ENCODE measurements around the gene DPP6.

DNA sequence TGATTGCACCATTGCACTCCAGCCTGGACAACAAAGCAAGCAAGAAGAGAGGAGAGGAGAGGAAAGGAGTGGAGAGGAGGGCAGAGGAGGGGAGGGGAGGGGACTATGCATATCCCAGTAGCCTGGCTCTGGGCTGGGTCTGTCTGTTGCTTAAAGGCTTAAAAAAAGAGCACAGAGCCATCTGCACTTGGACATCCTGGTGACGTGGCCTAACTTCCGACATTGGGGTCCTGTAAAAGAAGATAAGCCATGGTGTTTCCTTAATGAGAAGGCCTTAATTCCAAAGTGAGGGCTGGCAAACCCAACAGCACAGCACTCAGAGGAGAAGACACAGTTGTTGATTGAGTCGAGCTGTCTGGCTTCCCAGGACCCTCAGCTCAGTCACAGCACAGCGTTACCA lies 598.1 kb downstream of the DPP6 start:
- TF ChIP-seq FOXK2 (IDR thresholded peaks at IDR 0.05): no peak
- TF ChIP-seq SP1 (IDR thresholded peaks at IDR 0.05): no peak
- TF ChIP-seq, protein P1, sequence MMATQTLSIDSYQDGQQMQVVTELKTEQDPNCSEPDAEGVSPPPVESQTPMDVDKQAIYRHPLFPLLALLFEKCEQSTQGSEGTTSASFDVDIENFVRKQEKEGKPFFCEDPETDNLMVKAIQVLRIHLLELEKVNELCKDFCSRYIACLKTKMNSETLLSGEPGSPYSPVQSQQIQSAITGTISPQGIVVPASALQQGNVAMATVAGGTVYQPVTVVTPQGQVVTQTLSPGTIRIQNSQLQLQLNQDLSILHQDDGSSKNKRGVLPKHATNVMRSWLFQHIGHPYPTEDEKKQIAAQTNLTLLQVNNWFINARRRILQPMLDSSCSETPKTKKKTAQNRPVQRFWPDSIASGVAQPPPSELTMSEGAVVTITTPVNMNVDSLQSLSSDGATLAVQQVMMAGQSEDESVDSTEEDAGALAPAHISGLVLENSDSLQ (IDR thresholded peaks at IDR 0.05): no peak
- no peak for TF ChIP-seq NFRKB (IDR thresholded peaks at IDR 0.05)
- TF ChIP-seq ARNT (IDR thresholded peaks at IDR 0.05): no peak
- no peak for TF ChIP-seq BHLHE40 (IDR thresholded peaks at IDR 0.05; ENCODE audit: borderline replicate concordance)
- TF ChIP-seq FOXM1 (IDR thresholded peaks at IDR 0.05; ENCODE audit: borderline replicate concordance): no peak
- TF ChIP-seq ZNF384 (IDR thresholded peaks at IDR 0.05): no peak
- TF ChIP-seq ELF4 (IDR thresholded peaks at IDR 0.05): no peak
- TF ChIP-seq SUZ12 (IDR thresholded peaks at IDR 0.05): no peak
- TF ChIP-seq FOXA1 (IDR thresholded peaks at IDR 0.05): no peak

Measured in HEK293T (cell line).